Caki2 (cell line): Measurements from ENCODE around the gene RABL6. TPM values are rescaled to one million over a fixed set of nuclear protein-coding genes. Genes with fewer than 3 reads are reported as not detected.
"Not testable (repeated sequence)": the region's sequence is repeated elsewhere in the genome, so short reads cannot be mapped to it uniquely, and the experiment has no call there.

Experiments used
- DNase-seq: peaks from one replicate; pipeline ENCODE4 v3.0.0-alpha.2; 2015; ENCODE audit warnings: low read depth
- in situ Hi-C: cut with HindIII; loops from 2 replicates; pipeline ENCODE4 v1.10.0; 2016; ENCODE audit warnings: low sequenced_read_pairs, low pct_unique_long_range_greater_than_20kb, mixed read lengths
- total RNA-seq: library from RNA; depleted of rRNA; stranded (reverse); fragments of >200 nt; shearing (Covaris generic); gene quantifications from 2 replicates; pipeline ENCODE4 v1.2.3, GENCODE V29; 2014; ENCODE audit warnings: low replicate concordance; rRNA removed

Gene RABL6
- total RNA-seq = 103 and 104 TPM in 2 replicates

GRCh38 chr9:136807281-136808074 is at the start of gene RABL6:
RABL6 (plus strand) TSS chr9:136807948; CDS start chr9:136808197, 249 bp downstream.
- peak; percentile 69 for DNase-seq
- in situ Hi-C loops = no loop called here

- DNase-seq = no peak
- in situ Hi-C loops = no loop called here
These were observed 48.7 kb upstream of the RABL6 start for GRCh38 chr9:136759001-136759400.

GRCh38 chr9:136759436-136760325 is 48.1 kb upstream of the RABL6 start:
- no peak for DNase-seq
- in situ Hi-C loops = no loop called here

- in situ Hi-C loops = no loop called here
- no peak for DNase-seq
These were observed 47.3 kb upstream of the RABL6 start for GRCh38 chr9:136760424-136760823.

GRCh38 chr9:136760834-136761544 is 46.8 kb upstream of the RABL6 start:
- peak; percentile 42 for DNase-seq
- in situ Hi-C loops = not testable (repeated sequence)

GRCh38 chr9:136761545-136761981 is 46.2 kb upstream of the RABL6 start:
- in situ Hi-C loops = no loop called here
- DNase-seq = no peak

GRCh38 chr9:136762221-136762691 is 45.5 kb upstream of the RABL6 start:
- in situ Hi-C loops = no loop called here

GRCh38 chr9:136762915-136763648 is 44.7 kb upstream of the RABL6 start:
- DNase-seq = no peak
- in situ Hi-C loops = no loop called here

More at GRCh38 chr9:136762221-136762691, 45.5 kb upstream of the RABL6 start:
- no peak for DNase-seq

GRCh38 chr9:136763649-136764035 is 44.1 kb upstream of the RABL6 start:
- in situ Hi-C loops = no loop called here

GRCh38 chr9:136764301-136764891 is 43.4 kb upstream of the RABL6 start, which contains the start of gene LCN15:
LCN15 (minus strand) TSS chr9:136764518; CDS start chr9:136764488, 30 bp downstream.
- DNase-seq = no peak
- in situ Hi-C loops = no loop called here

More at GRCh38 chr9:136763649-136764035, 44.1 kb upstream of the RABL6 start:
- DNase-seq = no peak

- in situ Hi-C loops = no loop called here
- no peak for DNase-seq
These were observed 42.7 kb upstream of the RABL6 start for GRCh38 chr9:136765041-136765440.

- DNase-seq, in situ Hi-C loops: not testable (repeated sequence)
These were observed 41.9 kb upstream of the RABL6 start for GRCh38 chr9:136765745-136766409.

- DNase-seq = peak; percentile 73
- in situ Hi-C loops = not testable (repeated sequence)
These were observed 41.2 kb upstream of the RABL6 start for GRCh38 chr9:136766410-136767120.

- DNase-seq = no peak
- in situ Hi-C loops = no loop called here
These were observed 38.0 kb upstream of the RABL6 start for GRCh38 chr9:136769710-136770191.

- no peak for DNase-seq
- in situ Hi-C loops = no loop called here
These were observed 35.8 kb upstream of the RABL6 start for GRCh38 chr9:136771907-136772415.
